Sciatic nerve (tissue), 2 donors: ENCODE measurements around the gene TMEM203. TPM values are rescaled to one million over a fixed set of nuclear protein-coding genes. Genes with fewer than 3 reads are reported as not detected.
A peak's percentile ranks its signal among the peaks of the same experiment; 100 is the strongest.

Source experiments
- ATAC-seq: fragments of 200-7000 bp; cut with Tn5 transposase; one replicate; pipeline ENCODE4 v1.9.1; 2020; ENCODE audit warnings: mild to moderate bottlenecking, moderate library complexity
- DNase-seq: peaks from one replicate; pipeline ENCODE4 v3.0.0-alpha.2; 2020; ENCODE audit warnings: low spot score
- intact Hi-C: fragments of 100-400 bp; cut with DNase I; formaldehyde crosslinking; loops from one replicate; pipeline ENCODE4 v1.14.2; 2022
- total RNA-seq: library from RNA; stranded (reverse); fragmentation: NEBNext Ultra II Directional; extraction: Animal tissue kit (Norgen Biotek cat#: 25700); gene quantifications from one replicate; pipeline ENCODE4 v1.2.1, GENCODE V29; 2021
- donor health status: DM: no; HTN: no; CAD: no.
- donor health status: DM: no; HTN: no; CAD: no.

Gene TMEM203
- total RNA-seq, 1 donor from 2014 or later: 25.6 TPM

DNA sequence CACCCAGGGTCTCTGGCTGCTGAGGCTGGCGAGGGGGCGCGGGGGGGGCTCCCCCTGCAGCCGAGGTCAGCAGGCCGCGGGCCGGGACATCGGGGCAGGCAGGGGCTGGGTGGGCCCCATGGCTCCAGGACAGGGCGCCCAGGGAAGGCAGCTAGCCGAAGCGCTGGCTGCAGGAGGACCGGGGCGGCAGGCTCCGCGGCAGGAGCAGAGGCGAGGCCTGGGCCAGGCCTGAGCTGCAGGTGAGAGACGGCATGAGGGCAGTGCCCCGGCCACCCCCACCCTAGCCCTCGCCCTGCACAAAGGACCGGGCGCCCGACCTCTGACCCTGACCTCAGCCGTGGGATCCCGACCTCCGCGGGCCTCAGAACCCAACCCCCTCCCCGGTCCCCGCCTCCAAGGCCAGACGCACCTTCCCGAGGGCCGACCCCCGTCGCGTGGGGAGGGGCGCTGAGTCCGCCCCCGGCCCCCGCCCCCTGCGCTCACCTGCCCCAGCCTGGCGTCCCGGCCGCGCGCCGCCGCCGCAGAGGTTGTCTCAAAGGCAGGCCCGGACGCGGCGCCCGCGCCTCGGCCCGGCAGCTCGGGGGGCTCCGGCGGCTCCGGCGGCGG lies 16.2 kb upstream of the TMEM203 start:
- DNase-seq: no peak
- intact Hi-C loops: no loop called here
- ATAC-seq: no peak

GRCh38 chr9:137221095-137221505 lies 15.7 kb upstream of the TMEM203 start:
- DNase-seq (no peak), ATAC-seq (no peak)
- intact Hi-C loops: no loop called here

- intact Hi-C loops: no loop called here
- no peak for DNase-seq
- ATAC-seq: no peak
These were observed 15.1 kb upstream of the TMEM203 start for GRCh38 chr9:137220317-137221094.

DNA sequence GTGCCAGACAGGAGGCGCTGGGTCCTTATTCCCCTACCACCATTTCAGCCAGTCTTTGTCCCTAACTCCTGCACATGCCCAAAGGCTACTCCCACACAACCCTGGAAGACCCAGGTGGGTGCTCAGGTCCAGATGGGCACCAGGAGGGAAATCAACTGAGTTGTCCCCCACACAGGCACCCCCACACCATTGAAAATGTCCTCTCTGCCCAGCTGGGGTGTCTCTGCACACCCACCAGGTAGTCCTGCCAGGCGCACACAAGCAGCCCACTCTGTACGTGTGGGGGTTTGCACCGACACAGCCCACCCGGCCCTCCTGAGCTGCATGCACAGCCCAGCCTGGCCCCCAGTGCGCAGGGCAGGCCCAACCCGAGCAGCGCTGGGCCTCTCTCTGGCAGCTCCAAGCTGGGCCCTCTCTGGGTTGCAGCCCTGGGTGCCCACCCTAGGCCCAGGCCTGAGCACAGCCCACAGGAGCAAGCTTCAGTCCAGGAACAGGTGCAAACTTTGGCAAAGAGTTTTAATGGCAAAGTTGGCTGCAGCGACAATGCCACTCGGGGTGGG lies 14.4 kb upstream of the TMEM203 start:
- intact Hi-C loops: no loop called here
- no peak for ATAC-seq
- no peak for DNase-seq

GRCh38 chr9:137218754-137219271 lies 13.4 kb upstream of the TMEM203 start:
- DNase-seq (no peak), ATAC-seq (no peak)
- intact Hi-C loops: no loop called here

GRCh38 chr9:137218212-137218753 lies 12.8 kb upstream of the TMEM203 start:
- DNase-seq (no peak), ATAC-seq (no peak)
- intact Hi-C loops: no loop called here

- intact Hi-C loops: no loop called here
- DNase-seq (peak; percentile 85), ATAC-seq (peak; percentile 79)
These were observed 12.1 kb upstream of the TMEM203 start for GRCh38 chr9:137217276-137218211.

GRCh38 chr9:137216188-137216965 lies 10.9 kb upstream of the TMEM203 start:
- no peak for DNase-seq
- ATAC-seq: peak; percentile 4
- intact Hi-C loops: no loop called here

- intact Hi-C loops: no loop called here
- no peak for DNase-seq
- ATAC-seq: no peak
These were observed 9.9 kb upstream of the TMEM203 start for GRCh38 chr9:137215196-137215986.

GRCh38 chr9:137214620-137215019 lies 9.2 kb upstream of the TMEM203 start:
- intact Hi-C loops: no loop called here
- DNase-seq (no peak), ATAC-seq (no peak)

GRCh38 chr9:137213160-137214060 lies 8.0 kb upstream of the TMEM203 start:
- intact Hi-C loops: no loop called here
- DNase-seq (no peak), ATAC-seq (no peak)

GRCh38 chr9:137212520-137212919 lies 7.1 kb upstream of the TMEM203 start:
- ATAC-seq (no peak), DNase-seq (no peak)
- intact Hi-C loops: no loop called here

GRCh38 chr9:137211532-137211931 lies 6.1 kb upstream of the TMEM203 start:
- intact Hi-C loops: no loop called here

DNA sequence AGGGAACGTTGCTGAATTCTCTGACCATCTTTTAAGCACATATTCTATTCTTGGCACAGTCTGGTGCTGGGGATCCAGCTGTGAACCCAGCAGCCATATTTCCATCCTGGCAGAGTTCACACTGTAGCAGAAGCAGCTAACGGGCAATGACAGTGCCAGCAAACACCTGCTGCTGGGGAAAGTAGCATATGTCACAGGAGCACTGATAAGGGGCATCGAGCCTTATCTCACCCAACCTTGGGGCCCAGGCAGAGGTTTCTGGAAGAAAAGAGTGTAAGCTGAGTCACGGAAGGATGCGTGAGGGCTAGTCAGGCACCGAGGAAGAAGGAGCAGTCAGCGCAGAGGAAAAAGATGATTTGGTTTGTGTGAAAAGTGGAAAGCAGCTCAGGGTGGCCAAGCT lies 1.2 kb upstream of the TMEM203 start:
- ATAC-seq (no peak), DNase-seq (no peak)
- intact Hi-C loops: no loop called here

More at GRCh38 chr9:137211532-137211931, 6.1 kb upstream of the TMEM203 start:
- DNase-seq: no peak
- ATAC-seq: no peak

- intact Hi-C loops: no loop called here
These were observed 720 bp downstream of the TMEM203 start for GRCh38 chr9:137204731-137205125.

GRCh38 chr9:137202966-137203365 lies 2.5 kb downstream of the TMEM203 start:
- intact Hi-C loops: no loop called here
- DNase-seq (no peak), ATAC-seq (no peak)

More at GRCh38 chr9:137204731-137205125, 720 bp downstream of the TMEM203 start:
- DNase-seq: no peak
- ATAC-seq: no peak
